ENCODE measurements around the gene KCNB1. TPM values are rescaled to one million over a fixed set of nuclear protein-coding genes. Genes with fewer than 3 reads are reported as not detected.

Gene KCNB1
- total RNA-seq, 1 donor, result not detected

GRCh38 chr20:49426873-49427272 lies 55.6 kb downstream of the KCNB1 start:
- no peak overlapping the region for H3K4me3 ChIP-seq (ENCODE audit: low read depth, low read length)
- no peak for DNase-seq (ENCODE audit: low read depth)
- TF ChIP-seq CTCF (IDR thresholded peaks at IDR 0.05; ENCODE audit: insufficient read depth, low read depth, low read length), result no peak

GRCh38 chr20:49426395-49426794 lies 56.1 kb downstream of the KCNB1 start:
- TF ChIP-seq CTCF (IDR thresholded peaks at IDR 0.05; ENCODE audit: insufficient read depth, low read depth, low read length), result no peak
- no peak overlapping the region for H3K4me3 ChIP-seq (ENCODE audit: low read depth, low read length)
- DNase-seq (ENCODE audit: low read depth), result no peak

GRCh38 chr20:49424536-49424935 lies 57.9 kb downstream of the KCNB1 start:
- TF ChIP-seq CTCF (IDR thresholded peaks at IDR 0.05; ENCODE audit: insufficient read depth, low read depth, low read length), result no peak
- no peak for DNase-seq (ENCODE audit: low read depth)
- H3K4me3 ChIP-seq (ENCODE audit: low read depth, low read length), result no peak overlapping the region

GRCh38 chr20:49422161-49422560 lies 60.3 kb downstream of the KCNB1 start:
- no peak overlapping the region for H3K4me3 ChIP-seq (ENCODE audit: low read depth, low read length)
- no peak for DNase-seq (ENCODE audit: low read depth)
- TF ChIP-seq CTCF (IDR thresholded peaks at IDR 0.05; ENCODE audit: insufficient read depth, low read depth, low read length), result no peak

GRCh38 chr20:49420811-49421295 lies 61.6 kb downstream of the KCNB1 start:
- TF ChIP-seq CTCF (IDR thresholded peaks at IDR 0.05; ENCODE audit: insufficient read depth, low read depth, low read length), result no peak
- H3K4me3 ChIP-seq (ENCODE audit: low read depth, low read length), result no peak overlapping the region
- no peak for DNase-seq (ENCODE audit: low read depth)

GRCh38 chr20:49420292-49420691 lies 62.2 kb downstream of the KCNB1 start:
- no peak for TF ChIP-seq CTCF (IDR thresholded peaks at IDR 0.05; ENCODE audit: insufficient read depth, low read depth, low read length)
- H3K4me3 ChIP-seq (ENCODE audit: low read depth, low read length), result no peak overlapping the region
- no peak for DNase-seq (ENCODE audit: low read depth)

- no peak for DNase-seq (ENCODE audit: low read depth)
- H3K4me3 ChIP-seq (ENCODE audit: low read depth, low read length), result no peak overlapping the region
- TF ChIP-seq CTCF (IDR thresholded peaks at IDR 0.05; ENCODE audit: insufficient read depth, low read depth, low read length), result no peak
These were observed 62.7 kb downstream of the KCNB1 start for GRCh38 chr20:49419785-49420184.

All from fibroblast of villous mesenchyme (primary cell).